Loucy (cell line): ENCODE measurements around the gene AGBL4.

Experiments used
- H2AFZ ChIP-seq: fragments of 200-600 bp; sonication (generic); 2 replicates; pipeline ENCODE4 v1.6.0; 2016; ENCODE audit warnings: antibody characterized with exemption, mild to moderate bottlenecking, low read length, moderate library complexity
- H3F3A ChIP-seq: fragments of 200-600 bp; 2 replicates; pipeline ENCODE4 v1.6.0; 2016; ENCODE audit warnings: antibody characterized with exemption, low read depth, mild to moderate bottlenecking
- H3K27me3 ChIP-seq: fragments of 200-600 bp; sonication (generic); 2 replicates; pipeline ENCODE4 v1.6.1; 2014; ENCODE audit warnings: low read length, mild to moderate bottlenecking; ENCODE audit not compliant: insufficient read depth, poor library complexity, severe bottlenecking
- H3K36me3 ChIP-seq: fragments of 200-600 bp; sonication (generic); 2 replicates; pipeline ENCODE4 v1.6.1; 2016; ENCODE audit warnings: low read length; ENCODE audit not compliant: insufficient read depth
- H3K4me1 ChIP-seq: fragments of 200-600 bp; sonication (generic); 2 replicates; pipeline ENCODE4 v1.5.1; 2014; ENCODE audit warnings: low read length, mild to moderate bottlenecking; ENCODE audit not compliant: insufficient read depth, poor library complexity, severe bottlenecking
- H3K4me2 ChIP-seq: fragments of 200-600 bp; sonication (generic); 2 replicates; pipeline ENCODE4 v1.6.0; 2014; ENCODE audit warnings: antibody characterized with exemption, low read length, low read depth, mild to moderate bottlenecking; ENCODE audit not compliant: poor library complexity, severe bottlenecking
- H3K4me3 ChIP-seq: fragments of 200-600 bp; sonication (generic); 2 replicates; pipeline ENCODE4 v1.5.1; 2014; ENCODE audit warnings: low read length, mild to moderate bottlenecking, mixed read lengths; ENCODE audit not compliant: poor library complexity, severe bottlenecking
- H3K79me2 ChIP-seq: fragments of 200-600 bp; sonication (generic); 2 replicates; pipeline ENCODE4 v1.6.1; 2014; ENCODE audit warnings: low read length; ENCODE audit not compliant: insufficient read depth
- H3K9ac ChIP-seq: fragments of 200-600 bp; sonication (generic); 2 replicates; pipeline ENCODE4 v1.6.0; 2014; ENCODE audit warnings: mild to moderate bottlenecking, low read depth, low read length, moderate library complexity; ENCODE audit not compliant: poor library complexity, severe bottlenecking
- H3K9me2 ChIP-seq: fragments of 200-600 bp; sonication (generic); replicated peaks from 2 replicates; pipeline ENCODE4 v1.6.1; 2016; ENCODE audit warnings: low read depth, low read length, mixed read lengths
- H3K9me3 ChIP-seq: fragments of 200-600 bp; sonication (generic); 2 replicates; pipeline ENCODE4 v1.6.1; 2014; ENCODE audit warnings: mild to moderate bottlenecking, antibody characterized with exemption, low read length, low read depth; ENCODE audit not compliant: insufficient read depth
- H4K20me1 ChIP-seq: fragments of 200-600 bp; sonication (generic); 2 replicates; pipeline ENCODE4 v1.6.0; 2014; ENCODE audit warnings: antibody characterized with exemption, low read length, mild to moderate bottlenecking; ENCODE audit not compliant: insufficient read depth, poor library complexity, severe bottlenecking
- CTCF ChIP-seq: fragments of 200-600 bp; sonication (generic); conservative IDR thresholded peaks from 2 replicates; pipeline ENCODE4 v1.5.1; 2014; ENCODE audit warnings: mild to moderate bottlenecking, antibody characterized with exemption, low read length
- EZH2phosphoT487 ChIP-seq: fragments of 200-600 bp; IDR thresholded peaks from 2 replicates; pipeline ENCODE4 v1.6.1; 2018; ENCODE audit warnings: antibody characterized with exemption, mild to moderate bottlenecking, moderate library complexity, borderline replicate concordance

Gene AGBL4

GRCh38 chr1:49234988-49235387 is 788.8 kb downstream of the AGBL4 start:
- no peak for TF ChIP-seq CTCF
- TF ChIP-seq EZH2phosphoT487 = no peak
- H3K9me3 ChIP-seq = no peaks in the 10 kb centered on the region
- H3K79me2 ChIP-seq = no peaks in the 10 kb centered on the region
- H4K20me1 ChIP-seq = no peaks in the 10 kb centered on the region
- no peak overlapping the region for H3K4me2 ChIP-seq
- H3K36me3 ChIP-seq = no peaks in the 10 kb centered on the region
- H3K9ac ChIP-seq = no peak overlapping the region
- H3F3A ChIP-seq = no peaks in the 10 kb centered on the region
- H3K9me2 ChIP-seq = no peaks in the 10 kb centered on the region
- no peak overlapping the region for H3K4me3 ChIP-seq
- no peaks in the 10 kb centered on the region for H3K4me1 ChIP-seq
- no peaks in the 10 kb centered on the region for H3K27me3 ChIP-seq
- no peak overlapping the region for H2AFZ ChIP-seq

GRCh38 chr1:49229555-49229954 is 794.2 kb downstream of the AGBL4 start:
- no peak overlapping the region for H3K4me3 ChIP-seq
- H3K79me2 ChIP-seq = no peaks in the 10 kb centered on the region
- H3K9me2 ChIP-seq = no peaks in the 10 kb centered on the region
- no peak for TF ChIP-seq CTCF
- TF ChIP-seq EZH2phosphoT487 = no peak
- no peak overlapping the region for H3K9ac ChIP-seq
- no peaks in the 10 kb centered on the region for H3K9me3 ChIP-seq
- H3K36me3 ChIP-seq = no peaks in the 10 kb centered on the region
- no peak overlapping the region for H2AFZ ChIP-seq
- no peak overlapping the region for H3K4me2 ChIP-seq
- H3K4me1 ChIP-seq = no peaks in the 10 kb centered on the region
- H3K27me3 ChIP-seq = no peaks in the 10 kb centered on the region
- H3F3A ChIP-seq = no peaks in the 10 kb centered on the region
- no peaks in the 10 kb centered on the region for H4K20me1 ChIP-seq

GRCh38 chr1:49226758-49227157 is 797.0 kb downstream of the AGBL4 start:
- Histone ChIP-seq H3F3A (no peaks in the 10 kb centered on the region), H3K9me2 (no peaks in the 10 kb centered on the region), H3K4me3 (no peak overlapping the region), H3K27me3 (no peaks in the 10 kb centered on the region), H3K36me3 (no peaks in the 10 kb centered on the region), H3K4me2 (no peak overlapping the region), H4K20me1 (no peaks in the 10 kb centered on the region), H3K4me1 (no peaks in the 10 kb centered on the region), H2AFZ (no peak overlapping the region), H3K9ac (no peak overlapping the region), H3K9me3 (no peaks in the 10 kb centered on the region), H3K79me2 (no peaks in the 10 kb centered on the region)
- no peak for TF ChIP-seq CTCF
- TF ChIP-seq EZH2phosphoT487 = no peak
